ENCODE measurements around the gene DNAI1.

Gene DNAI1

GRCh38 chr9:34541540-34541939 is 82.9 kb downstream of the DNAI1 start:
- Histone ChIP-seq H3K4me1 (ENCODE audit: control insufficient read depth, insufficient read depth, low read length, unreplicated experiment) (no peaks in the 10 kb centered on the region), H3K27me3 (ENCODE audit: insufficient read depth, low read length) (peaks cover 30% of the 10 kb centered on the region), H3K79me2 (ENCODE audit: control insufficient read depth, insufficient read depth, low read length, unreplicated experiment) (no peaks in the 10 kb centered on the region)

DNA sequence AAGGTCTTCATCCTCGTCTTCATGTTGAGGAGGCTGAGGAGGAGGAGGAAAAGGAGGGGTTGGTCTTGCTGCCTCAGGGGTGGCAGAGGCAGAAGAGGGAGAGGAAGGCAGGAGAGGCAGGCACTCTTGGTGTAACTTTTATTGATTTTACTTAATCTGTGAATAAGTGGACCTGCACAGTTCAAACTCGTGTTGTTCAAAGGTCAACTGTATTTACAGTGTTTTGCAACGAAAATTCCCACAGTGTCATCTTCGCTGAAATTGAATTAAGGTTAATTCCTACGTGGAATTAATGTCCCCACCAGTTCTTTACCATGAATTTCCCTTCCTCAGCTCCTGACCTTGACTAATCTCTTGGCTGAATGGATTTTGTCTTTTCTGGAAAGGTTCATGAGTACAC is 85.4 kb downstream of the DNAI1 start:
- no peaks in the 10 kb centered on the region for H3K36me3 ChIP-seq (ENCODE audit: insufficient read depth, low read length)

More at GRCh38 chr9:34541540-34541939, 82.9 kb downstream of the DNAI1 start:
- Histone ChIP-seq H3K36me3 (ENCODE audit: insufficient read depth, low read length) (no peaks in the 10 kb centered on the region), H3K4me3 (ENCODE audit: low read depth, low read length) (no peak overlapping the region), H3K27ac (ENCODE audit: low read depth, low read length) (no peak overlapping the region), H2AFZ (ENCODE audit: low read length, unreplicated experiment) (no peak overlapping the region)

DNA sequence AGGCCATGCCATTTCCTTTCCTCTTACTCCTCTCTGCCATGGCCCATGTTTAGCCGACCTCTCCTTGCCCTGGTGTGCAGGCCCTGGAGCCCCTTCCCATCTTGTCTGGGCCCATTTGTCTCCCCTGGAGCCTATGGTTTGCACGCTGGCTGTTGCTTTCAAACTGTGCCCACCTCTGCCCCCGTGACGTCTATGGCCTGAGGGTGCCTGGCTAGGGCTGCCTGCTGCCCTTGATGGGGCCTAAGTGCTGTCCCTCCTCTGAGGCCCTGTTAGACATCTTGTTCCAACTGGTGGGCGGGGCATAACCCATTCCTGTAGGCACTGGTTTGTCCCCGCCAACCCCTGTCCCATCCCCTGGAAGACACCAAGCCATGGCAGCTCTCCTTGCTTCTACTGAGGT is 86.9 kb downstream of the DNAI1 start:
- Histone ChIP-seq H3K27ac (ENCODE audit: low read depth, low read length) (no peak overlapping the region), H3K27me3 (ENCODE audit: insufficient read depth, low read length) (peaks cover 17% of the 10 kb centered on the region), H3K4me3 (ENCODE audit: low read depth, low read length) (no peak overlapping the region), H3K79me2 (ENCODE audit: control insufficient read depth, insufficient read depth, low read length, unreplicated experiment) (no peaks in the 10 kb centered on the region), H3K4me1 (ENCODE audit: control insufficient read depth, insufficient read depth, low read length, unreplicated experiment) (no peaks in the 10 kb centered on the region), H2AFZ (ENCODE audit: low read length, unreplicated experiment) (no peak overlapping the region), H3K36me3 (ENCODE audit: insufficient read depth, low read length) (no peaks in the 10 kb centered on the region)

More for the DNA sequence above, 85.4 kb downstream of the DNAI1 start:
- Histone ChIP-seq H3K4me1 (ENCODE audit: control insufficient read depth, insufficient read depth, low read length, unreplicated experiment) (no peaks in the 10 kb centered on the region), H2AFZ (ENCODE audit: low read length, unreplicated experiment) (no peak overlapping the region), H3K27me3 (ENCODE audit: insufficient read depth, low read length) (peaks cover 17% of the 10 kb centered on the region), H3K27ac (ENCODE audit: low read depth, low read length) (no peak overlapping the region), H3K4me3 (ENCODE audit: low read depth, low read length) (no peak overlapping the region), H3K79me2 (ENCODE audit: control insufficient read depth, insufficient read depth, low read length, unreplicated experiment) (no peaks in the 10 kb centered on the region)

GRCh38 chr9:34546102-34546833 is 87.7 kb downstream of the DNAI1 start:
- H3K4me3 ChIP-seq (ENCODE audit: low read depth, low read length) = no peak overlapping the region
- no peaks in the 10 kb centered on the region for H3K36me3 ChIP-seq (ENCODE audit: insufficient read depth, low read length)
- H2AFZ ChIP-seq (ENCODE audit: low read length, unreplicated experiment) = no peak overlapping the region
- H3K4me1 ChIP-seq (ENCODE audit: control insufficient read depth, insufficient read depth, low read length, unreplicated experiment) = no peaks in the 10 kb centered on the region
- H3K27me3 ChIP-seq (ENCODE audit: insufficient read depth, low read length) = peaks cover 17% of the 10 kb centered on the region
- H3K27ac ChIP-seq (ENCODE audit: low read depth, low read length) = no peak overlapping the region
- H3K79me2 ChIP-seq (ENCODE audit: control insufficient read depth, insufficient read depth, low read length, unreplicated experiment) = no peaks in the 10 kb centered on the region

GRCh38 chr9:34546834-34547827 is 88.5 kb downstream of the DNAI1 start:
- Histone ChIP-seq H3K27me3 (ENCODE audit: insufficient read depth, low read length) (peaks cover 16% of the 10 kb centered on the region), H2AFZ (ENCODE audit: low read length, unreplicated experiment) (no peak overlapping the region), H3K4me3 (ENCODE audit: low read depth, low read length) (no peak overlapping the region), H3K27ac (ENCODE audit: low read depth, low read length) (no peak overlapping the region), H3K36me3 (ENCODE audit: insufficient read depth, low read length) (no peaks in the 10 kb centered on the region), H3K4me1 (ENCODE audit: control insufficient read depth, insufficient read depth, low read length, unreplicated experiment) (no peaks in the 10 kb centered on the region), H3K79me2 (ENCODE audit: control insufficient read depth, insufficient read depth, low read length, unreplicated experiment) (no peaks in the 10 kb centered on the region)

DNA sequence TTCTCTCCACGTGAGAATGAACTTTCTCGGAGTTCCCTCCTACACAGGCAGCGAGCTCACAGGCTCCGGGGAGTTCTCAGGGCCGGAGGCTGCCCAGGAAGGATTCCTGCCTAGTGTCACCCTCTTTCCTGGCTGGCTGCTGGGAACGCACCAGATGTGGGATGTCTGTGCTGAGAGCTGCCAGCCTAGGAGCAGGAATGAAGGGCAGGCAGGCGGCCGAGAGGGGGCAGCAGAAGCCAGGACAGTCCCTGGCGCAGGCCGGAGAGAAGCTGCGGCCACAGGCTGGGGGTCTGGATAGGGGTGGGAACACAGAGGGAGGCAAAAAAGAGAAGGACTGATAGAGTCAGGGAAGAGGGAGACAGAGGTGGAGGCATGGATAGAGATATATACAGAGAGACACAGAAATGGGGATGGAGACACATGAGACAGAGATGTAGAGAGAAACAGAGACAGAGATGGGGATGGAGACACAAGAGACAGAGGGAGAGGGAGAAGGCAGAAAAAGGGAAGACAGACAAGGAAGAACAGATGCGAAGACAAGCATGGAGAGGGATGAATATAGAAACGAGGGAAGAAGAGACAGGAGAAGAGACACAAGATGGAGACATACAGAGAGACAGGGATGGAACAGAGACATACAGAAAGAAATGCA is 89.5 kb downstream of the DNAI1 start:
- no peak overlapping the region for H3K4me3 ChIP-seq (ENCODE audit: low read depth, low read length)
- no peaks in the 10 kb centered on the region for H3K79me2 ChIP-seq (ENCODE audit: control insufficient read depth, insufficient read depth, low read length, unreplicated experiment)
- no peaks in the 10 kb centered on the region for H3K4me1 ChIP-seq (ENCODE audit: control insufficient read depth, insufficient read depth, low read length, unreplicated experiment)
- H3K36me3 ChIP-seq (ENCODE audit: insufficient read depth, low read length) = no peaks in the 10 kb centered on the region
- no peak overlapping the region for H2AFZ ChIP-seq (ENCODE audit: low read length, unreplicated experiment)
- no peak overlapping the region for H3K27ac ChIP-seq (ENCODE audit: low read depth, low read length)
- H3K27me3 ChIP-seq (ENCODE audit: insufficient read depth, low read length) = peaks cover 13% of the 10 kb centered on the region

- peaks cover 10% of the 10 kb centered on the region for H3K27me3 ChIP-seq (ENCODE audit: insufficient read depth, low read length)
- no peak overlapping the region for H2AFZ ChIP-seq (ENCODE audit: low read length, unreplicated experiment)
- H3K36me3 ChIP-seq (ENCODE audit: insufficient read depth, low read length) = no peaks in the 10 kb centered on the region
Measured at GRCh38 chr9:34549407-34549732, 90.8 kb downstream of the DNAI1 start.

GRCh38 chr9:34550016-34550680 is 91.5 kb downstream of the DNAI1 start:
- Histone ChIP-seq H3K79me2 (ENCODE audit: control insufficient read depth, insufficient read depth, low read length, unreplicated experiment) (no peaks in the 10 kb centered on the region), H3K36me3 (ENCODE audit: insufficient read depth, low read length) (no peaks in the 10 kb centered on the region), H2AFZ (ENCODE audit: low read length, unreplicated experiment) (no peak overlapping the region), H3K27ac (ENCODE audit: low read depth, low read length) (no peak overlapping the region), H3K4me3 (ENCODE audit: low read depth, low read length) (no peak overlapping the region), H3K4me1 (ENCODE audit: control insufficient read depth, insufficient read depth, low read length, unreplicated experiment) (no peaks in the 10 kb centered on the region), H3K27me3 (ENCODE audit: insufficient read depth, low read length) (peaks cover 5% of the 10 kb centered on the region)

More at GRCh38 chr9:34549407-34549732, 90.8 kb downstream of the DNAI1 start:
- Histone ChIP-seq H3K4me3 (ENCODE audit: low read depth, low read length) (no peak overlapping the region), H3K79me2 (ENCODE audit: control insufficient read depth, insufficient read depth, low read length, unreplicated experiment) (no peaks in the 10 kb centered on the region), H3K27ac (ENCODE audit: low read depth, low read length) (no peak overlapping the region), H3K4me1 (ENCODE audit: control insufficient read depth, insufficient read depth, low read length, unreplicated experiment) (no peaks in the 10 kb centered on the region)

DNA sequence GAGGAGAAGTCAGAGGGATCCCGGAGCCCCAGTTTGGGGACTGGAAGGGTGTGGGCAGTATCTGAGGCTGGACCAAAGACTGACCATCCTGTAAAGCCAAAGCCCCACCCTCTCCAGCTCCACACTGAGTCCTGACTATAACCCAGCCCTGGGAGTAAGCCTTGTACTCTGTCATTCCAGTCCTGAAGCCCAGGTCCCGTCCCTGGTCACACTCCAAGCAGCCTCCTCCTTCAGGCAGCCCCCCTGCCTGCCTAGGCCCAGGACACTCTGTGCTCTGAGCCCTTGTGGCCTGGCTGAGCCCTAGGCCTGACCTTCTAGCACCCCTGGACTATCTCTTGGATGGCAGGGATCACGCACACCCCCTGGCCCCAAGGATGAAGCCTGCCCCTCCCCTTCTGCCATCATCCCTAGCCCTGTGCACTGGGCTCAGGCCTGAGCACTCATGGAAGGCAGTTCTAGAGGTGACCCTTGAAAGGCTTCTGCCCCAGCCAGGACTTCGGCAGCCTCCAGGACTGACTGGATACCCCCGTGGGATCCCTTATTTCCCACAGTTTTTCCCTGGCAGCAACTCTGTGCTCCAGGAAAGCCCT is 92.2 kb downstream of the DNAI1 start:
- Histone ChIP-seq H2AFZ (ENCODE audit: low read length, unreplicated experiment) (no peak overlapping the region), H3K79me2 (ENCODE audit: control insufficient read depth, insufficient read depth, low read length, unreplicated experiment) (no peaks in the 10 kb centered on the region), H3K36me3 (ENCODE audit: insufficient read depth, low read length) (no peaks in the 10 kb centered on the region), H3K4me1 (ENCODE audit: control insufficient read depth, insufficient read depth, low read length, unreplicated experiment) (no peaks in the 10 kb centered on the region), H3K4me3 (ENCODE audit: low read depth, low read length) (no peak overlapping the region), H3K27me3 (ENCODE audit: insufficient read depth, low read length) (no peaks in the 10 kb centered on the region; the same call in 1 of the 2 replicates), H3K27ac (ENCODE audit: low read depth, low read length) (no peak overlapping the region)
